ENCODE measurements around the gene KANK3. TPM values are rescaled to one million over a fixed set of nuclear protein-coding genes. Genes with fewer than 3 reads are reported as not detected.
"Not testable (repeated sequence)": the region's sequence is repeated elsewhere in the genome, so short reads cannot be mapped to it uniquely, and the experiment has no call there.

Gene KANK3
- polyA plus RNA-seq, 1 donor (not counting 4 experiments of a cell fraction or from before 2014, with no cell fraction given), result 0.16 TPM

GRCh38 chr19:8319807-8320520 lies 23.1 kb downstream of the KANK3 start:
- H3K79me2 ChIP-seq (ENCODE audit: control insufficient read depth, insufficient read depth, low read length), result peaks cover 39% of the 10 kb centered on the region
- dilution Hi-C loops (cut with MboI; ENCODE audit: extremely low pct_ligation_motif_present, low sequenced_read_pairs), result no loop called here

GRCh38 chr19:8318835-8319234 lies 24.2 kb downstream of the KANK3 start:
- H3K27ac ChIP-seq (ENCODE audit: control insufficient read depth, insufficient read depth, low read length); DNase-seq (ENCODE audit: low read depth, low spot score); H4K20me1 ChIP-seq (ENCODE audit: control insufficient read depth, extremely low read depth, insufficient read depth, low read length); H3K4me2 ChIP-seq (ENCODE audit: control insufficient read depth, extremely low read depth, insufficient read depth, low read depth, low read length); H3K9me3 ChIP-seq (ENCODE audit: control insufficient read depth, low read depth, low read length); H3K27me3 ChIP-seq (ENCODE audit: control insufficient read depth, extremely low read depth, insufficient read depth, low read length); dilution Hi-C loops (cut with MboI; ENCODE audit: extremely low pct_ligation_motif_present, low sequenced_read_pairs); H3K9ac ChIP-seq (ENCODE audit: control insufficient read depth, extremely low read depth, insufficient read depth, low read length); H2AFZ ChIP-seq (ENCODE audit: control insufficient read depth, low read length); FAIRE-seq; H3K4me3 ChIP-seq (ENCODE audit: control insufficient read depth in 2 of 3, extremely low read depth in 1 of 3, insufficient read depth in 2 of 3, low read depth in 1 of 3, low read length in 3 of 3); H3K9me1 ChIP-seq (ENCODE audit: control insufficient read depth, extremely low read depth, insufficient read depth, low read length): not testable (repeated sequence)
- H3K79me2 ChIP-seq (ENCODE audit: control insufficient read depth, insufficient read depth, low read length), result peaks cover 39% of the 10 kb centered on the region
- peaks cover 16% of the 10 kb centered on the region for H3K4me1 ChIP-seq (ENCODE audit: control insufficient read depth, extremely low read depth, insufficient read depth, low read length)
- peaks cover 15 to 22% of the 10 kb centered on the region in 2 experiments for H3K36me3 ChIP-seq (ENCODE audit: control insufficient read depth in 2 of 2, extremely low read depth in 1 of 2, insufficient read depth in 2 of 2, low read length in 2 of 2)

More at GRCh38 chr19:8319807-8320520, 23.1 kb downstream of the KANK3 start:
- Histone ChIP-seq H3K4me3 (ENCODE audit: control insufficient read depth in 2 of 3, extremely low read depth in 1 of 3, insufficient read depth in 2 of 3, low read depth in 1 of 3, low read length in 3 of 3) (peak overlapping the region; percentile 83 to 97 (median 90)), H3K27me3 (ENCODE audit: control insufficient read depth, extremely low read depth, insufficient read depth, low read length) (no peaks in the 10 kb centered on the region), H3K27ac (ENCODE audit: control insufficient read depth, insufficient read depth, low read length) (peak overlapping the region; percentile 84), H3K4me1 (ENCODE audit: control insufficient read depth, extremely low read depth, insufficient read depth, low read length) (peaks cover 16% of the 10 kb centered on the region), H3K9me3 (ENCODE audit: control insufficient read depth, low read depth, low read length) (no peaks in the 10 kb centered on the region), H3K4me2 (ENCODE audit: control insufficient read depth, extremely low read depth, insufficient read depth, low read depth, low read length) (peak overlapping the region; percentile 86), H4K20me1 (ENCODE audit: control insufficient read depth, extremely low read depth, insufficient read depth, low read length) (peaks cover 10% of the 10 kb centered on the region), H2AFZ (ENCODE audit: control insufficient read depth, low read length) (no peak overlapping the region), H3K9ac (ENCODE audit: control insufficient read depth, extremely low read depth, insufficient read depth, low read length) (peak overlapping the region; percentile 99), H3K9me1 (ENCODE audit: control insufficient read depth, extremely low read depth, insufficient read depth, low read length) (no peaks in the 10 kb centered on the region), H3K36me3 (ENCODE audit: control insufficient read depth in 2 of 2, extremely low read depth in 1 of 2, insufficient read depth in 2 of 2, low read length in 2 of 2) (peaks cover 15 to 25% of the 10 kb centered on the region in 2 experiments)
- no peak for FAIRE-seq
- DNase-seq (ENCODE audit: low read depth, low spot score), result no peak
- TF ChIP-seq EZH2 (IDR thresholded peaks at IDR 0.05; ENCODE audit: low read length), result no peak
- no peak for TF ChIP-seq CTCF (optimal IDR thresholded peaks at IDR 0.05 in 1 of 3, IDR thresholded peaks at IDR 0.05 in 1 of 3, conservative IDR thresholded peaks at IDR 0.05 in 1 of 3; ENCODE audit: extremely low read depth in 1 of 3, insufficient read depth in 2 of 3, low read length in 3 of 3)

Measured in keratinocyte (primary cell).